Stimulated activated CD4-positive, alpha-beta T cell treated with anti-CD3 and anti-CD28 coated beads, Interleukin-4, amount 100 ng/mL, for 48 hours (primary cell): Measurements from ENCODE around the gene ATPAF2.

Experiments
- DNase-seq, 2 donors: peaks; one replicate each; pipeline ENCODE4 v3.0.0-alpha.2; 2020; ENCODE audit warnings: low read depth in 2 of 2

Gene ATPAF2

GRCh38 chr17:18038861-18039534, at the start of gene ATPAF2, which contains the start of gene GID4:
ATPAF2 (minus strand) TSS chr17:18039168; CDS start chr17:18039013, 155 bp downstream.
GID4 (plus strand) TSS chr17:18039408; CDS start chr17:18039465, 57 bp downstream.
- peak; percentile 100 for DNase-seq

GRCh38 chr17:18087610-18088491, 48.9 kb upstream of the ATPAF2 start, which contains the start of gene DRG2:
DRG2 (plus strand) TSS chr17:18087948; CDS start chr17:18088024, 76 bp downstream.
- peak; percentile 83 to 90 for DNase-seq

GRCh38 chr17:18084256-18084655, 45.3 kb upstream of the ATPAF2 start:
- no peak for DNase-seq

DNA sequence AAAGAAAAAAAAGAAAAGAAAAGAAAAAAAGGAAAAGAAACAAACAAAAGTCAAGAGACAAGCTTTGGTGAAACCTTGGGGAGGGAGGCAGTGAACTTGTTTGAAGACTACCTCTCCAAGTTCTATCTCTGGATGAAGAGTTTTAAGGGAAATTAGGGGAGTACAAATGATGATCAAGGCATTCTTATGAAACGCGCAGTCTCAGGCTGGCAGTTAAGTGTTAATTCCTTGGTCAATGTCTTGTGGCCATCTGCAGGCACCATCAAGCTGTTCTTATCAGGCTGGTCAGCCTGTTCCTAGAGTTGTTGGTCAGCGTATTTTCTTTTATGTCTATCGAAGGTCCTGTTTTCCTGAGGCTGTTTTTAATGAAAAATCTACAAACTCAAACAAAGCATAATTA, 40.6 kb upstream of the ATPAF2 start:
- DNase-seq: no peak

DNA sequence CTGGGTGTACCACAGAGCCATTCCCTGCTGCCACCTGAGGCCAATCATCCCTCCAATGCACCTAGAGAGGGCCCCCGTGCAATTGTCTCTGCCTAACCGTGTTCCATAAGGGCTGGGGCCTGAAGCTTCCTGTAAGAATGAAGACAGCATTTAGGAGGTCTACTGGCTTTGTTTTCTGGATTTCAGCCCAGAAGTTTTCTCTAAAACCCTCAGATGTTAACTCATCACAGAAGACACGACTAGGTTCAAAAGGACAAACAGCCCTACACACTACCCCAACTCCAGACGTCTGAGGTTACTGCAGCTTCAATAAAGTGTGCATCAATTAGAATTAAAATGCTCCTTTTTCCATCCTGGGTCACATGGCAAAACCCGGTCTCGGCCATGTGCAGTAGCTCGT, 38.0 kb upstream of the ATPAF2 start:
- DNase-seq: no peak

DNA sequence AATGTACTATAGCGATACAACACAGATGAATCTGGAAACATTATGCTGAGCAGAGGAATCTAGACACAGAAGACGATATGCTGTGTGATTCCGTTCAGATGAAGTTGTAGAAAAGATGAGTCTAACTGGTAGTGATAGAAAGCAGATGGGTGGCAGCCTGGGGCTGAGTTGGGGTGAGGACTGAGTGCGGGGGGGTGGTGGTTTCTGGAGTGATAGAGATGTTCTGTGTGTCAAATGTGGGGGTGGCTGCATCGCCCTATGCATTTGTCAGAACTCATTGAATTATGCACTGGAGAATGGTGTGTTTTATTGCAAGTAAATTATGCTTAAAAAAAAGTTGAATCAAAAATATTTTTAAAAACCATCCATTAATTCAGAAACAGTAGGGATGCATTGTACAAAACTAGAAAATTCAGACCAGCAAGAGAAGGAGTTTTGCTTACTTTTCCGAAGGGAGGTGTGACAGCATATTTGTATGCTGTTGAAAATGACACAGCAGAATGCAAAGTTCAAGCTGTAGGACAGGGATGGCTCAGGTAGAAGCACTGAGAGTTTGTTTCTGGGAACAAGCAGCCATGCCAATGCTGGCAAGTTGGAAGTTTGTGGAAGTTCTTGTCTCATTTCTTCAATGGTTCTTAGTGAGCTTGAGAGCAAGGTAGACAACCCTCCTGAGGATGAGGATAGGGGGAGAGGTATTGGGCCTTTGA, 35.8 kb upstream of the ATPAF2 start:
- no peak for DNase-seq

GRCh38 chr17:18071751-18072150, 32.8 kb upstream of the ATPAF2 start:
- DNase-seq: no peak

DNA sequence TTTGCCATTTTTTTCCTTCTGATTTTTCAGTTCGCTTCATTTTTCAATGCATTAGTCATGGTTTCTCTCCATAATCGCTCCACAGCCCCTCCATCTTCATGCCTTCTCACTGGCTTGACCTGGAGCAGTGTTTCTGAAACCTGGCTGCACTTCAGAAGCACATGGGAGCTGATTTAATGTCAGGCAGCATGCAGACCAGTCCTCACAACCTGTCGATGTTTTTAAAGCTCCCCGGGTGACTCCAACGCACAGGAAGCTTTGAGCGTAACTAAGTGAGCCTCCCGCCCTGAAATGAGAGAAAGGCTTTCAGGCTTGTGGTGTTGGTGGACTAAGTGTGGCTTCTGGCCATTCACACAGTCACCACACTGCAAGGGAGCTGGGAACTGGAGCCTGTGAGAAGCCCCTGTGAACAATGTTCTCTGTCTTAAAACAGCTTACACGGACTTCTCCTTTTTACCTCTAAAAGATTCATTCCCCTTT, 31.9 kb upstream of the ATPAF2 start:
- no peak for DNase-seq

DNA sequence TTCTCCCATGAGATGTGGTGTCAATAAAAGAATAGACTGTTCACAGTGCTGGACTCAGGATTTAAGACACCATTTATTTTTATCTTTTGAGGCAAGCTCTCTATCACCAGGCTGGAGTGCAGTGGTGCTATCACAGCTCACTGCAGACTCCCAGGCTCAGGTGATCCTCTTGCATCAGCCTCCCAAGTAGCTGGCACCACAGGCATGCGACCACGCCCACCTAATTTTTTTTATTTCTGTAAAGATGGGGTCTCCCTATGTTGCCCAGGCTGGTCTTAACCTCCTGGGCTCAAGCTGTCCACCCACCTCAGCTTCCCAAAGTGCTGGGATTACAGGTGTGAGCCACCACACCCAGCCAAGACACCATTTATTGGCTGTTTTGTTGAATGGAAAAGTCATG, 30.1 kb upstream of the ATPAF2 start:
- DNase-seq: no peak

- DNase-seq: no peak
Measured at GRCh38 chr17:18066866-18067265, 27.9 kb upstream of the ATPAF2 start.

DNA sequence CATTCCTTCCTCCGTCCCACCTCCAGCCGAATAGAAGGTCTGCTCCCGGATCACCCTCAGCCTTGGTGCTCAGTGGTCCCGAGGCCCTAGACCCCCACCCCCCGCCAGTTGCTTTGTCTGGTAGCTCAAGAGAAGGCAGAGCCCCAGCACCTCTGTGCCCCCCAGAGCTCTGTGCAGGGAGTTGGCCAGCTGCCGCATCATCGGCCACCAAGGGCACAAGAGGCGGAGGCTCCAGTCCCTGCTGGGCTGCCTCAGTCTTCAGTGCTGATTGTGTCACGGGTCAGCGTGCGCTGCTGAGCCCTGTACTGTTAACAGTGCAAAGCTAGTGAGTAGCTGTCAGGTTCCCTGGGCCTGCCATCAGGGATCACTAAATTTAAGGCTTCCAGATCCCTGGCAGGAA, 26.6 kb upstream of the ATPAF2 start:
- DNase-seq: no peak

DNA sequence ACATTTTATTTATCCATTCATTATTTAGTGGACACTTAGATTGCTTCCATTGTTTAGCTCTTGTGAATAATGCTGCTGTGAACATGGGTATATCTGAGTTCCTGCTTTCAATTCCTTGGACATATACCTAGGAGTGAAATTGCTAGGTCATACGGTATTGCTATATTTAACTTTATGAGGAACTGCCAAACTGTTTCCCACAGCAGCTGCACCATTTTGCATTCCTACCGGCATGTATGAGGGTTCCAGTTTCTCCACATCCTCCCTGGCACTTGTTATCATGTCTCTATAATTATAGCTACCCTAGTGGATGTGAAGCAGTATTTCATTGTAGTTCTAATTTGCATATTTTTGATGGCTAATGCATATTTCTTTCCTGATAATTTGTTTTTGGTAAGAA, 25.1 kb upstream of the ATPAF2 start:
- no peak for DNase-seq

DNA sequence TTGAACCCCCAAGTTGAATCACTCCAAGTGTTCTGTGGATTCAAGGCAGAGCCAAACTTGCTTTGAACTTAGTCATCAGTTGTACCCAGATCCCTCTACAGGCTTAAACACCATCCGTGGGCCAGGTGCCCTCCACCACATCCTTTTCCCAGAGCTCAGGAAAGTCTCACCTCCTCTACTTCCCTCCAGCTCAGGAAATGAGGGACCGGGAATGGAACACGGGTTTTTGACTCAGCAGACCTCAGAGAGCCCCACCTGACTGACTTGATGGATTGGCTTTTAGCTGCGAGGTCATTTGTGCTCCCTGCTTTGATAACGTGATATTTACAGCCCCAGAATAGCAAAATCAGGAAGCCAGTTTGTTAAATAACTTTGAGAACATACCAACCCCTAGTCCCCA, 20.3 kb upstream of the ATPAF2 start:
- DNase-seq: no peak

DNA sequence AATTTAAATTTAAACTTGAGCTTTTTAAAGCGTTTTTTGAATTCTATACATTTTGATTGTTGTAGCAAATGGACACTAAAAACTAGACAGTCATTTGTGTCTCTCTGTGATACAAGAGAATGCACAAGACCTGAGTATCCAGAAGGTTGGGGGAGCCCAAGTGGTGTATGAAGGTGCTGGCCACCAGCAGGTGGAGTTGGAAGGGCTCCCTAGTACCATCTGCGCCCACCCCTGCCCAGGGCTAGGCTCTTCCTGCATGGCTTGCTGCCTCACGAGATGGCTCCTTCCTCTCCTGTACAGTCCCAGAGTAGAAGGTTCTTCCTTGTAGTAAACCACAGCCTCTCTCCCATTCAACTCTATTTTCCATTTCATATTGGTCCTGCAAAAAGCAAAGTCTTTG, 17.2 kb upstream of the ATPAF2 start:
- no peak for DNase-seq

DNA sequence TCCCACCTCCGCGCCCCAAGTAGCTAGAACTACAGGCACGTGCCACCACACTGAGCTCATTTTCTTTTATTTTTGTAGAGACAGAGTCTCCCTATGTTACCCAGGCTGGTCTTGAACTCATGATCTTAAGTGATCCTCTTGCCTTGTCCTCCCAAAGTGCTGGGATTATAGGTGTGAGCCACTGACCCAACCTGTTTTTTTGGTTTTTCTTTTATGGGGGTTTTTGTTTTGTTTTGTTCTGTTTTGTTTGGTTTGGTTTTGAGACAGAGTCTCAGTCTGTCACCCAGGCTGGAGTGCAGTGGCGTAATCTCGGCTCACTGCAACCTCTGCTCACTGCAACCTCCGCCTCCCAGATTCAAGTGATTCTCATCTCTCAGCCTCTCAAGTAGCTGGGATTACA, 16.6 kb upstream of the ATPAF2 start:
- DNase-seq: no peak

- no peak for DNase-seq
Measured at GRCh38 chr17:18045691-18046350, 6.9 kb upstream of the ATPAF2 start.

DNA sequence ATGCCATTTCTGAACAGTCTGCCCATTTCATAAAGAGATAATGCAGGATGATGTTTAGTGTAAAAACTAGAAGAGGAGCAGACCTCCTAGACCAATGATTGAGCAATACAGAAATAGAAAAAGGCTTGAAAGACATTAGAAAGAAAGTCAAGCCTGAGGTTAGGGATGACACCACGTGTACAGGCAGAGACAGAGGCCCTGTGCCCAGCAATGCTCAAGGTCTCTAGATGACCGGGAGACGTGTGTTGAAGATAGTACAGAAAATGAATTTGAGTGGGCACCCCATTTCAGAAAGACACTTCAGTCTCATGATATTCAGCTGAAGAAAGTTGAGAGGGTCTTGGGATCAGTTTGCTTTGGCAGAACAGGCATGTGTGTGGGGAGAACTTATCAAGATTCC, 5.6 kb upstream of the ATPAF2 start:
- DNase-seq: no peak

- no peak for DNase-seq
Measured at GRCh38 chr17:18043491-18043890, 4.5 kb upstream of the ATPAF2 start.

DNA sequence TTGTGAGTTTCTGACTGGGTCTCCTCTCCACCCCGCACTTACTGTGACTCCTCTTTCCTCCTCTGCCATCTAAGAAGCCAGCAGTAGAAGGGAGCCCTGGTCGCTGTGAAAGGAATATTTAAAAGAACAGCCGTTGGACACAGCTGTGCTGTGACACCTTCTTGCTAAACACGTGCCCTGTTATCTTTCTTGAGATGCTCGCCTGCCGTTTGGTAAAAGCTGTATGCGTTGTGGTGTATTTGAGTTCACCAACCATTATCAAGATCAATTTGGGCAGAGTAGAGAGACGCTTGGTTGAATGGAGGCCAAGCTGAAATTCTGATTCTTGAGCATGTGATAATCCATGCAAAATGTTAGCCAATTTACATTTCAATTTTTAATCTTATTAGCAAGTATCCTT, 4.0 kb upstream of the ATPAF2 start:
- DNase-seq: no peak

DNA sequence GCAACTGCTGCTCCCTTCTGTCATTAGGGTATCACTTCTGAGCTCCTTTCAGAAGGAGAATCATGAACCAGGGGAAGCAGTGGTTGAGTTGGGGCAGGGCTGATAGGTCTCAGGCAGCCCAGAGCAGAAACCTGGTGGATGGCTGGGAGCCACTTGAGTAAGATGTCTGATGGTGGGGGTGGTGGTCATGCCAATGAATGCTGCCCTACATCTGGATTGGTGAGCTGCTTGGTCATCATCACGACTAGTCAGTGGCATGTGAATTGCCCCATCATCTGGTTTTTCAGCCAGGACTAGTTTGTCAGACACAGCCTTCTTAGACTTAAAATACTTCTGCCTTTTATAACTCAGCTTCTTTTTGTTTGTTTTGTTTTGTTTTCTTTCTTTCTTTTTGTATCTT, 2.8 kb upstream of the ATPAF2 start:
- no peak for DNase-seq

DNA sequence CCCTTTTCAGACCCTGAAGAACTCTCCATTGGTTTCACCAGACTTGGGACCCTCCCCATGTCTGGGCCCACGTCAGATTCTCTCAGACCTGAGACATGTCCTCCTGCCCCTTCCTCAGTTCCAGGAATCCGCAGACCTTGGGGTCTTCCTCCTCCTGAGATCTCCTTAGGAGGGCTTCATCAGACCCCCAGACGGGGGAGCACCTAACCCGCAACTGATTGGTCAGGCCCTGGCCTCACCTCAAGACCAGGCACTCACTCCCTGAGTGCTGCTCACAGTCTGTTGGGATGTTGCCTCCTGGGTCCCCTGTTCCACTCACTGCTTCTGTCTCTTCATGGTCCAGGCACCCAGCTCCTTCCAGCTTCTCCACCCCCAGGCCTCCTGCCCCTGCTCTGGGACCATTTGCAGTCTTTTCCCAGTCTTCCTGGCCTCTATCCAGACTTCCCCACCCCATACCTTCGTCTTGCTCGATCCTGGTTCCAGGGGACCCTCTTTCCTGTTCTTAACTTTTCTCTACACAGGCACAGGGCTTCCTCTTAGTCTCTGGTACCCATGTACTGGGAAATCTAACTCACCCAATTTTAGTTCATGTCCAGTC, 1.4 kb upstream of the ATPAF2 start:
- no peak for DNase-seq
